Mammary epithelial cell (primary cell): ENCODE data around the gene ABI3.

Experiments
- CTCF ChIP-seq, 2 donors: IDR thresholded peaks in 1 of 2; conservative IDR thresholded peaks in 1 of 2; 2 replicates each; pipeline ENCODE4 v1.5.1; 2011 to 2012; ENCODE audit warnings: inconsistent platforms in 2 of 2, low read length in 2 of 2, mild to moderate bottlenecking in 2 of 2, control low read depth in 1 of 2, low read depth in 1 of 2; ENCODE audit not compliant: insufficient read depth in 1 of 2; ENCODE audit errors: extremely low read depth in 1 of 2
- EZH2 ChIP-seq: IDR thresholded peaks from 2 replicates; pipeline ENCODE4 v1.6.1; 2012; ENCODE audit warnings: low read length, inconsistent platforms, borderline replicate concordance

DNA sequence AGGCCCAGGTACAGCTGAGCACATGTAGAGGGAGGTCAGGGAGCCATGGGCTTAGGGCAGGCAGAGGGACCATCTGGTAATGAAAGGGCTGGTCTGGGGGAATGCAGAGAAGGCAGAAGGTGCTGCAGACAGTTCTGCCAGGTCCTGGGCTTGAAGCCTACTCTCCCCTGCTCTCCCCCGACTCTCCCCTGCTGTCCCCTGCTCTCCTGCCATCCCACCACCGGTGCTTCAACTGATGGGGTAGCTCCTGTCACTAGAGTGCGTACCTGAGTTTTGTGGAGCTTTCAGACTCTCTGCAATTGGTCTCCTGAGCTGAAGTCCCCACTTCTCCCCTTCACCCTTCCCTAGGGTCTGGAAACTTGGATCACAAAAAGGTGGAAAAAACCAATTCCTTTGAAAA is 57.4 kb downstream of the ABI3 start:
- no peak for TF ChIP-seq CTCF (conservative IDR thresholded peaks at IDR 0.05 in 1 of 2, IDR thresholded peaks at IDR 0.05 in 1 of 2; ENCODE audit: extremely low read depth in 1 of 2, insufficient read depth in 1 of 2, low read depth in 1 of 2, low read length in 2 of 2)
- no peak for TF ChIP-seq EZH2
